Activated CD4-positive, alpha-beta T cell treated with anti-CD3 and anti-CD28 coated beads, Interleukin-10, Interleukin-2, amounts not matched to agents 100 ng/mL and 50 ng/mL, durations not matched to agents 16 hours and 8 hours (primary cell): ENCODE results near the gene MVK.

ENCODE experiments used
- DNase-seq: peaks from one replicate; pipeline ENCODE4 v3.0.0-alpha.2; 2020

MVK gene

DNA sequence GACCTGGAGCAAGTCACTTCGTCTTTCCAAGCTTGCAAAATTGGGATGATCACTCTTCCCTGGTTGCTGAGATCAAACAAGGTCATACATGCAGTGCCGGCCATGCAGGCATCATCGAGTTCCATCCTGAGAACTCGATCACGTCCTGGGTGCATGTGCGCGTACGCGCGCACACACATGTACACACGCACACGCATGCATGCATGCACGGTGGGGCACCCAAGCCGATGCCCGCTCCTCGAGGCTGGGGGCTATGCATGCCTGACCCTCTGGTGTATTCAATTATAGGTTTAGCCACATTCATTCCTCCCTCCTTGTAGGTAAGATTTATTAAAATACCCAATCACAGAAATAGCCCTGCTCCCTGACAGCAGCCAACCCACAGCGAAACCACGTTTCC, 26.3 kb upstream of the MVK start:
- DNase-seq: no peak

DNA sequence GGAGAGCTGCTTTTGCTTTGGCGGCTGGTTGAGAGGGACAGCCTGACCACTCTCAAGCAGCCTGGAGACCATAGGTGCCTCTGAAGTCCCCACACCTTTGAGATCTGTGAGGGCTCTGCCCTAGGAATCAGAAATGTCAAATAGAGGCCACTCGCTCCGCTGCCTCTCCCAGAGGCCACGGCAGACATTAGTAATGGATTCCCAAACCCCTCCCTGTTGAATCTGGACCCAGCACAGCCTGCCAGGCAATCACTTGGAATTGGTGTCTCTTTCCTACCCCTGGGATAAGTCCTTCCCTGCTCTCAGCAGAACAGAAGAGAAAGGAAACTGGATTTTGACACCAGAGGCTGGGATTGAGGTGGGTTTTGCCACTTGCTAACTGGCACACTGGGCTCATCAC, 25.3 kb upstream of the MVK start:
- no peak for DNase-seq

DNA sequence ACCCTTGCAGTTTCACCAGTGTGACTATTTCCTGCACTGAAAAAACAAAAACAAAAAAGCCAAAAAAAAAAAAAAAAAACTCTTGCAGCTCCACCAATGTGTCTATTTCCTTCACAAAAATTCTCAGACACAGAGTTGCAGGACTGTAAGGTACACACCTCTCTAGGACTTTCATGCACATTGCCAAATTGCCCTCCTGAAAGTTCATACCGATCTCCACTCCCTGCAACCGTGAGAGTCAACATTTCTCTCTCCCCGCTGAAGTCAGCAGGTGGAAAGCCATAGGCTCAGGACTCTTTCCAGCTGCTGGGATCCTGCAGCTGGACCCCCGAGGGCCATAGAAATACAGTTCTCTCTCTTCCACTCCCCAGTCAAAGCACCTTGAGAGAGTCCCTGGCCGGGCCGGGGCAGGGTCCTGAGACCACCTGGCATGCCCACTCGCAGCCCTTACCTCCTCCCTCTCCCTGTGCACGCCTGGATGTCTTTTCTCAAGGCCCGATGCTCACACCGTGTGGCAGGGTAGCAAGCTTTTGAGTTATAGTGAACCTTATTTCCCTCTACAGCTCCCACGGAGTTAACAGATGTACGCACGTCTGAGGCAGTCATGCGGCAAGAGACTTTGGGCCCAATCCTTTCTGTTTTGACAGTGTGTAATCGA, 23.9 kb upstream of the MVK start:
- DNase-seq: no peak

DNA sequence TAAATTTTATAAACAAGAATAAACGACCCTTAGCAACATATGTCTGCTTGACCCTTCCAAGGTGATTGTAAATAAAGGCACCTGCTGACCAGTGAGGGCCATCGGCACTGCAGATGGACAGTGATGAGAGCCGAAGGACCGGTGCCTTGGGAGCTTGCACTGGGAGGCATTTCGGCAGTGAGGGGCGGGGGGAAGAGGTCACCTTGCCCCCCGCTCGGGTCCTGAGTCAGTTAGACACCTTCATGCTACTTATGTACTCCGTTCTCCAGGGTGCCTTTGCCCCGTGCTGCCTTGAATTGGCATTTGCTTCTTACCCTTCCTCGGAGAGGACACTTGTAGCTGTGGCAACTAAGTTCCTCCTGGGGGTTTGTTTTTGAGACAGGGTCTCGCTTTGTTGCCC, 23.3 kb upstream of the MVK start:
- DNase-seq: no peak

DNA sequence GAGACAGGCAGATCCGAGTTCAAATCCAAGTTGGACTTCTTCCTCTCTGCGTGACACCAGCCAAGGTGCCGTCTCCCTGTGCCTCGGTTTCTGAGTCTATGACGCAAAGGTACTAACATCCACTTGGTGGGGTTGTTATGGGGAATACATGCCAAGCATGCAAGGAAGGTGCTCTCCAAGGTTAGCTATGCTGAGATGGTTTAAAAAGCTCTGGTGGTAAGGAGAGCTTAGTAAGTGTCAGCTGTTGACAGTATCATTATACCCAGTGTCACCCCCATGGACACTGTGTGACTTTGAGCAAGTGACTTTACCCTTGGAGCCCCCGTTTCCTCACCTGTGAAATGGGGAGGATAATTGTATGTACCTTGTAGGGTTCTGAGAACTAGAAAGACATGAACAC, 22.5 kb upstream of the MVK start:
- DNase-seq: no peak

DNA sequence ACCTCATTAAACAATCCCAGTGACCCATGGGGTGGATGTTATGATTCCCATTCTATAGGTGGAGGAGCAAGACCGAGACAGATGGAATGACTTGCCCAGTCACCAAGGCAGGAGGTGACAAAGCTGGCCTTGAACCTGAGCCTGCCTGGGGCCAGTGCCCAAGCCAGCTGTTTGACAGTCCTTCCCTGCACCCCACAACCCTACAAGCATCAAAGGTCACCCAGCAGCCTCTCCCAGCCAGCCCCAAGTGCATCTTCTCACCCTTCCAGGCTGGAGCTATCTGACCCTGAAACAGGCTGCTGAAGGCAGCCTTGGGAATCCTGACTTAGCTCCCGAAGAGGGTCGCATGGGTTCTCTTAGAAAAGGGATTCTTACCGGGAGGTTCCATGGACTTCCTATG, 20.6 kb upstream of the MVK start:
- DNase-seq: no peak

DNA sequence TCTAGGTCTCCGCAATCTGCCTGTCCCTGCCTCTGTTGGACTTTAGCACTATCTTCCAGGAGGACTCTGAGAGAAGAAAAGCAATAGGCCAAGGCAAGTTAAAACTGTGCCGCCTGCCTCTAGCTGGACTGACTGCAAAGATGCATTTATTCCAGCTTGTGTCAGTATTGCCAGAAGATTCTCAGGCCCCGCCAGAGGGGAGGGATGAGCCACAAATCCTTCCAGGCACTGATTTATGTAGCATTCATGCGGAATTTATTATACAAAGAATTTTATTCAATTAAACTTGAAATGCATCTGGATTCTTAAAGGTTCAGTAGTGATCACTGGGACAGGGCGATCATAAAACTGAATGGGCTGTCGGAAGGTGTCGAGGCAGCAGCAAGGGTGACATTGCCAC, 20.1 kb upstream of the MVK start:
- DNase-seq: no peak

DNA sequence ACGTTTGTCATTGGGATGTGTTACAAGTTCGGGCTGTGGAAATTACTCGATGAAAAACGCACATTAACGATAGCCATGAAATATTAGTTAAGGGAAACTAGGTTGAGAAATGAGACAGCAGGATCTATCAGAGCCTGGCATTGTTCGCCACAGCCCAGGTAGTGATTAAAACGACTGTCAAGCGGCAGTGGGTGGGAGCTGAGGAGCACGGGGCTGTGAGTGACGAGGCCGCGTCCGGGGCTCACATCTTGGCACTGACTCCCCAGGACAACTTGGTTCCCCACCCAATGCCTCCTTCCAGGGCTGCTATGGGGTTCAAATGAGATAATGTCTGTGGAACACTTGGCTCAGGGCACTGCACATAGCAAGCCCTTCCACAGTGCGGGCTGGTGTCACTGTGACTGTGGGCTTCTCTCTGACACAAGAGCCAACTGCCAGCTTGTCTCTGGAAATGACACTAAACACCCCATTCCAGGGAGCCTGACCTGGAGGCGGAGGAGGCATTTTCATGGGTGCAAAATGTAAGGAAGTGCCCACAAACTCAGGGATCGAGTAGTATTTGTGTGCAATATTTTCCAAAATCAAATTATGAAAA, 19.6 kb upstream of the MVK start:
- no peak for DNase-seq

DNA sequence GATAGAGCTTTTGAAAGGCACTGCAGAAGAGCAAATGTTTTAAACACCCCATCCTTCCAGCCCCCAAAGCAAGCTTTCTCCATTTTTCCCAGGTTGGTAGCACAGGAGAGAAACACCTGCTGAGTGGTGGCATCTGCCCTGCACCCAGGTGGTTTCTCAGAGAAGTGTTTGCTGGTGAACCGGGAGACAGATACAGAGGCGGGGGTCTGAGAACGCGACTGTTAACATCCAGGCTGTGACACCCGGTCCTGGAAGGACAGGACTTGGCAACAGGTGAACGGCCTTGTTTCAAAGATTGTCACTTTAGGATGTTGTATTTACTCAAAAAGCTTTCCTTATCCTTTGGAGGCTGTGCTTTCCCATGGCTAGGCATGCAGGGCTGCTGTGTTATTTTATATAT, 18.8 kb upstream of the MVK start:
- DNase-seq: no peak

DNA sequence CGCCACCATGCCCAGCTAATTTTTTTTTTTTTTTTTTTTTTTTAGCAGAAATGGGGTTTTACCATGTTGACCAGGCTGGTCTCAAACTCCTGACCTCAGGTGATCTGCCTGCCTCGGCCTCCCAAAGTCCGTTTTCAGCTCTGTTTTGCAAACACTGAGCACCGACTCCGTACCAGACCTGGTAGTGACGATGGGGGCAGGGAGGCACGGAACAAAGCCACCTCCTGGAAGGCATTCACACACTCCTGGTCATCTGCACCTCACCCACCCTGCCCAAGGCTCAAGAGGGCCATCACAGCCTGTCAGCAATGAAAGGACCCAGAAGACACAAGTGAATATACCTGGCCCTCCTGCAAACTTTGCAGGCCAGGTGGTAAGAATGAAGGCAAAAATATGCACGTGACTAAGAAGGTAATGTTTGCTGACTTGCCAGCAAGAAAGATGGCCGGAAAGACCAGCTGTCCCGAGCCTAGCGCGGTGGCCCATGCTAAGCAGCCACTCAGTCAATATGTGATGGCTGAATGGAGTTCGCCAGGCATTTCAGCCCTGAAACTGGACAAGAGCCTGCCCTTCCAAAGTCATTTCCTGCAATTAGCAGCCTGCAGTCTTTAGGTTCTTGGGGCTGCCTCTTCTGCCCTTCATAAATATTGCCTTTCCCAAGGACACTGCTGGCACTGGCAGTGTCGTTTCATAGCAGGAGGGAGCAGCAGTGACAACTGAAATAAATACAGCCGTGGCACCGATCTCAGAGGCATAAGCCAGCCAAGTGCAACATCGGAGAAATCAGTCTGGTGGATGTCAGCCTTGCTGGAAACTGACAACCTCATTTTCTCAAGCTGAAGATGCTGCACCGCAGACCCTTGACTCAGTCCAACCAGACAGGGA, 17.9 kb upstream of the MVK start:
- no peak for DNase-seq

DNA sequence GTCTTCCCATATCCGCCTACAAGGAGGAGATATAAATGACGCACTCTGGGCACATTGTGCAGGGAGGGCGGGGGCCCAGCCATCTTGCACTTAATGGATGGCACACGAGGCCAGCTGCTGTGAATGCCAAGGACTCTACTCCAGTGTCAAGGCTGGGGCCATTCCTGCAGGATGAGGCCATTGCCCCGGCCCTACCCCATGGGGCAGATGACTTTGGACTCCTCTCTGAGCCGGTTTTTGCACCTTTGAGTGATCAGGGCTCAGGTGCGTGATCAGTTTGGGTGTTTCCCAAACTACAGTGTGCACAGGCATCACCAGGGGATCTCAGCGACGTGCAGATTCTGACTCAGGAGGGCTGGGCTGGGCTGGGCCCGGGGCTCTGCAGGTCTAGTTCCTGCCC, 16.4 kb upstream of the MVK start:
- DNase-seq: no peak

DNA sequence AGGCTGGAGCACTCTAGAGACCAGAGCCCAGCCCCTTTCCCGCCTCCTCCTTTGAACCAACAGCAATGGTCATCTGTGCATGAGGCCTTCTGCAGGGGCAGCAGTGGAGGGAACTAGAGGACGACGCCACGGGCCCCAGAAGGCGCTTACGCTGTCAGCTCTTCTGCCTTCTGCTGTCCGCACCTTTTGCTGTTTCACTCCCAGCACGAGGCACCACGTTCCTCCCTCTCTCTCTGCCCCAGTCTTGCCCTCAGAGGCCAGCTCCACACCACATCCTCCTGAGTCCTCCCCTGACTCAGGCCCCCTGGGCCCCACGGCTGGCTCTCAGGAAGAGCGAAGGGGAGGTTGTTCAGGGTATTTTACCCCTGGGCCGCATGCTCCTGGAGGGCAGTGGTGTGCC, 15.8 kb upstream of the MVK start:
- no peak for DNase-seq

DNA sequence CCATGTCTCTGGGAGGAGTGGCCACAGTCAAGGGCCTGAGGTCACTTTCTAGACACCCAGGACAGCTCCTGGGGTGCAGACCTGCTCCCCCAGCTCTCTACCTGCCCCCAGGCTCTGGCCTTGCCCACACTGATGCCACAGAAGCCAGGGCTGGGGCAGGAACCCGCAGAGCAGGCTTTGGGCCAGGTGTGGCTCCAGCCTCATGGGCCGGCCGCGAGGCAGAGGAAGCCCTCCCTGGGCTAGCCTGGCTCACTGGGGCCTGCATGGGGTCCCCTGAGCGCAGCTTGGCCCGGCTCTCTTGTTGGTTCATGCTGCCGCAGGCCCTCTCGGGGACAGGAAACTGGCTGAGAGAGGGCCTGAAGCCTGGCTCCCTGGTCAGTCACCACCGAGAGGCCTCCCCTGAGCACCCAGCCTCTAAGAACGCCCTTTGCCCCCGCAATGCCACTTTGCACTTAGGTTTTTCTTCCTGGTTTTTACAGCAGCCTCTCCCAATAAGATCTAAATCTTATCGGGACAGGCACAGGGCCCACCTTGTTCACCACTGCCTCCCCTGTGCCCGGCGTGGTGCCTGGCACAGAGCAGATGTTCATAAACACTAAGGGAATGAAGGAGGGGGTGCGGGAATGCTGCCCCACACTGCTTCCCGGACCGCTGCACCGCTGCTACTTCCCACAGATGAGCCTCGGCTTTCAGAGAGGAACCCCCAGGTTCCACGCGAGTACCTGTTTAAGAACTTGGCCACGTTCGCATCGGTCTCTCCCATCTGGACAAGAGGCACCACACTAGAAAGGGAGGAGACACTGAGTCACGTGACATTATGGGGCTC, 15.0 kb upstream of the MVK start:
- no peak for DNase-seq

DNA sequence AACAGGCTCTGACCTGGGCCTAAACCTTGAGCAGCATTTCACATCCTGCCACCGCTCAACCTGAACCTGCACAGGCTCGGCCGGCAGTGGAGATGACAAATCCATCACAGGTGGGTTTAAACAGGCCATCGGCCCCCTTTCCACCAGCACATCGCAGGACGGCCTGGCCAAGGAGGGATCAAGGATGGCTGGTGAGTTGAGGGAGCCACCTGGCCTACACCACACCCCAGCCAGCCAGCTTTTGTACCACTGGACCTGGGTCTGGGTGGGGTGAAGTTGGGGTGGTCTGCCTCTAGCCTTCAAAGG, 14.4 kb upstream of the MVK start:
- DNase-seq: no peak

DNA sequence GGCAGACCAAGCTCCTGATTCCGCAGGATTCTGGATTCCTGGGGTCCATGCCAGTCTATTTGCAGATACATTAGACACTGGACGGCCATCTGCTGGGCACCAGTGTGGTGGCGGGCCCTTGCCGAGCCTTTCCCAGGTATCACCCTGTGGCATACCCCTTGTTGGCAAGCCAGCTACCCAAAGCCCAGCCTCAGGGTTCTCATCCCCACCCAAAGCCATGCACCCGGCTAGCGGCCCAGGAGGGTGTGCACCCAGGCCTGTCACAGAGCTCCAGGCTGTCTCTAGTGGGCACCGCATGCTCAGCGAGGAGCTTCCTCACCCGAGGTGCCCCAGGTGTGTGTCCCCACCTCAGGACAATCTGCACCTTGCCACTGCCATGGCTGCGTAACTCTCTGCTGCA, 14.0 kb upstream of the MVK start:
- DNase-seq: no peak

DNA sequence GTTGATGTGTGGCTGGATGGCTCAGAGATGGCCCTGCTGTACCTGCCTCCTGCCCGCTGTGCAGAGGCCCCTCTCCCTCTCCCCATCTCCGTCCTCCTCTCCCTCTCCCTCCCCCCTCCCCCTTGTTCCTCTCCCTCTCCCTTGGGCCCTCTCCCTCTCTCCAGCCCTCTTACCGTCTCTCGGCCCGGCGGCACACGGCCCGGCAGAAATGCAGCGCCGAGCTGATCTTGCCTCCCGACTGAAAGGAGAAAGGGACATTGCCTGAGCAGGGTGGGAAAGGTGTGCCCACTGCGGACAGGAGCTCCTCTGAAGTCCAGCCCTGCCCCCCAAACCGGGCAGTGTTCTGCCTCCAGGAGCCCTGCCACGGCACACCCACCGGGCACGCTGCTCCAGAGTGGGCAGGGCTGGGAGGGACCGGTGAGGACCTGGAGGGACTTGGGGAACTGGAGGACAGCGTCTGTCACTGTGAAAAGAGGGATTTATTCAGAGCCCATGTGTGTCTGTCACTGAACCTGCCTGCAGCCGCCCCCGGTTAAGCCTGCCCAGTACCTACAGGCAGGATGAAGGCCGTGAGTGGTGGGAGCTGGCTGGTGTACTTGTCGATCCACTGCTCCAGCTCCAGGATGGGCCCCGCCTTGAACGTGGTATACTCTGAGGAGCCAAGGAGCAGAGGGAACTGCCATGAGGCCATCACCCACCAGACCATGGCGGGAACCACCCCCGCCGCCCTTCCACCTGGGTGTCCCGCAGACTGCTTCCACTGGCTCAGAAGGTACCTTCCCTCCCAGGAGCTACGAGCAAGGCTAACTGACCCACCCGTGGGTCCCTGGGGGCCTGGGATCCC, 12.5 kb upstream of the MVK start:
- DNase-seq: no peak

DNA sequence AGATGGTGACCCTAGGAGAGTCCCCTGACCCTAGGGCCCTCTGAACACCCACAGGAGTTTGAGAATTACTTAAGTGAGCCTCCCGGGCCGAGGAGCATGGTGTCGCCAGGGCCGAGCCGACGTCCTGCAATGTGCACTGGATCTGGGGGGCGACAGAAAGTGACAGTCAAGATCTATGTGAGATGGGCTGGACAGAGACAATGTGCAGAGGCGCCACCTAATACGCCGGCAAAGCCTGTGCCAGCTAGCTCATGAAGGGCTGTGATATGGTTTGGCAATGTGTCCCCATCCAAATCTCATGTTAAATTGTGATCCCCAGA, 11.9 kb upstream of the MVK start:
- no peak for DNase-seq

DNA sequence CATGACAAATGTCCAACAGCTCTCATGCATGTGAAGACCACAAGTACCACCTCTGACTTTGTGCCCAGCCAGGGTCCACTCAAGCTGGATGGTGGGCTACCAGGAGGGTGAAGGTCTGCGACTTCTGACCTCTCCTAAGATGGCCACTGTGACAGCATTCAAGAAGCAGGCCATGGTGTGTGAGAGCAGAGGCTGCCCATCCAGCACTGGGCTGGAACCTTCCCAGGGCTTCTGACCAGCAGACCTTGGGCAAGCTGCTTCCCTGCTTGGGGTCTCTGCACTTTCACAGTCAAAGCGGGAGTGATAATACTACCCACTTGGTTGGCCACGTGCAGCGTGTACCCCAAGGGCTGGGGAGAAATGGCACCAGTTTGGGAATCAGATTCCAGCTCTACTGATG, 10.7 kb upstream of the MVK start:
- DNase-seq: no peak

DNA sequence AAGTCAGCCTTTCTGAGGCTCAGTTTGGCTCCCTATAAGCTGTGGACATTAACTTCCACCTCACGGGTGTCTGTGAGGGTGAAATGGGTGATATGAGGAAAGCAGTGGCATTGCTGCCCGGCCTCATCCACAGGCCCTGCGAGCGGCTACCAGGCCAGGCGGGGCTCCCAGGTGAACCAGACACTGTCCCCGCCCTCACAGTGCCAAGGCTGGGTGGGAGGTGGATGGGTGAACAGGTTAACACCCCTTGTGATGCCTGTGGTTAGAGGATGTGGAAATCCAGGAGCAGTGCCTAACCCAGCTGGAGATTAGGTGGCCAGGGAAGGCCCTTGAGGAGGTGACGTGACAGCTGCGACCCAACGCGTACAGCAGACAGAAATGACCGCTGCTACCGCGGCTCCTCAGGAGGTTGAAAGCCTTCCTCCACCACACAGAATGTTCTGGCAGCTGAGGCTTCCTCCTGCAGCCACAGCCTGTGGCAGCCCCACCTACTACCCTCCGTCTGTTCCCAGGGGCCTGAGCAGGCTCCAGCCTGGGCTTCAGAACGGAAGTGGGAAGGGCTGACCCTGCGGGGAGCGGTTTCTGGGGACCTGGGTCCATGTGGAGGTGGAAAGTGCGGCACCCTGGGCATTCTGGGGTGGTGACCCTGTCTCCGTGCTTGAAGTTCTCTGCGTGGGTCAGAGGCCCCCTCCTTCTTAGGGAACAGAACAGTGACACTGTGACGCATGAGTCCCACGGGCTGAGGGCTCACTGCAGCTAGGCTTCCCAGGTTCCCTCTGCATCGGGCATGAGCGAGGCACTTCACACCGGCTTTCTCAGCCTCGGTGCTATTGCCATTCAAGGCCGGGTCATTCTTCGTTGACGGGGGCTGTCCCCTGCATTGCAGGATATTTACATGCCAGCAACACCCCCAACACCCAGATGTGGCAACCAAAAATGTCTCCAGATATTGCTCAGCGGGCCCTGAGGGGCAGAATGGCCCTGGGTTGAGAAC, 10.0 kb upstream of the MVK start:
- no peak for DNase-seq

DNA sequence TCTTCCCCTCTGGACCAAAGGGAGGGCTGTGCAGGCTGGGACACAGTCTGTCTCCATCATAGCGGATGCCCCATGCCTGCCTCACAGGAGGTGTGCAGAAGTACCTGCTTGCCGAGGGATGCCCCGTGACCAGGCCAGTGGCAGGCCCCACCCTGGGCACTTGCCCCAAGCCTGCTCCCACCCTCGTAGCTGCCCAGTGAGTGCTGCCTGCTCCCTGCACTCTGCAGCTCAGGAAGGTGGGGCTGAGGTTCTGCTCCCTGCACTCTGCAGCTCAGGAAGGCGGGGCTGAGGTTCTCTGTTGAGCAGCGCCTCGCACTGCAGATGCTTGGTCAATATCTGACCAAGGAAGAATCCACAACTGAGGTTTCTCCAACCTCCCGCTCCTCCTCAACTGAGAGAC, 7.2 kb upstream of the MVK start:
- no peak for DNase-seq

DNA sequence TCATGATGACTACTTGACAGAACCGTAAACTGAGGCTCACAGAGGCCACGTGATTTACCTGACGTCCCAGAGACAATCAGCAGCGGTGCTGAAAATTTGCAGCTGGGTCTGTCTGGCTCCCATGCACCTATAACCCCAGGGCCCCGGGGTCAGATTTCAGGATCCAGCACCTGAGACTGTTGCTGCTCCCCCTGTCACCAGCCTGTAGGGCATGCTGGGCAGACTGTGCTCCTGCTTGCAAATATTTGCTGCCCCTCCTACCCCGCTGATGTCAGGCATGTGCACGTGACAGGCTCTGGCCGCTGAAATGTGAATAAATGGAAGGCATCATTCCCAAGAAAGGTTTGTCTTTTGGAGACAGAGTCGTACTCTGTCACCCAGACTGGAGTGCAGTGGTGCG, 6.3 kb upstream of the MVK start:
- no peak for DNase-seq

DNA sequence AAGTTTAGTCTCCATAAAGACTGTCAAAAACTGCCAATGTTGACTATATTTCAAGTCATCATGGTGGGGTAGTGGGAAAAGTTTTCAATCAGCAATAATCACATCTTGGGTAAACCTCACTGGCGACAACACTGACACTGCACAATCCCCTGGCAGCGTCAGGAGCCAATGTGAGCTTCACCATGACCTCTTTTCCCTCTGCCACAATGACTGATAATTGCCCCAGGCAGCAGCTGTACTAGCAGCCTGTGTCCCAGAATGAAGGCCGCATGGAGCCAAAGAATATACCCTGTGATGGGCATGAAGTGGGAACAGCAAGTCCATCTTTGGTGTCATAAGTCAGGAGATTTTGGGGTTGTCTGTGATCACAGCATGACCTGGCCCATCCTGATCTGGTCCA, 5.6 kb upstream of the MVK start:
- DNase-seq: no peak
